Mononuclear cell (primary cell): ENCODE data around the gene GPR55. TPM values are rescaled to one million over a fixed set of nuclear protein-coding genes. Genes with fewer than 3 reads are reported as not detected.

Experiments
- H3K27me3 ChIP-seq: 2 replicates; pipeline ENCODE4 v1.6.0; 2011; ENCODE audit warnings: low read length, control low read depth; ENCODE audit not compliant: insufficient read depth
- H3K4me1 ChIP-seq: 2 replicates; pipeline ENCODE4 v1.5.1; 2011; ENCODE audit warnings: mild to moderate bottlenecking, low read length, control low read depth; ENCODE audit not compliant: insufficient read depth
- H3K4me3 ChIP-seq: 2 replicates; pipeline ENCODE4 v1.5.1; 2011; ENCODE audit warnings: mild to moderate bottlenecking, low read length, moderate library complexity
- H3K9me3 ChIP-seq: 2 replicates; pipeline ENCODE4 v1.5.1; 2011; ENCODE audit warnings: low read depth, mild to moderate bottlenecking, control low read depth, low read length
- total RNA-seq: library from RNA; depleted of rRNA; stranded (reverse); fragments of >200 nt; gene quantifications from one replicate; pipeline ENCODE4 v1.2.3, GENCODE V29; 2012

Gene GPR55
- total RNA-seq, 1 donor: 1.2 TPM

DNA sequence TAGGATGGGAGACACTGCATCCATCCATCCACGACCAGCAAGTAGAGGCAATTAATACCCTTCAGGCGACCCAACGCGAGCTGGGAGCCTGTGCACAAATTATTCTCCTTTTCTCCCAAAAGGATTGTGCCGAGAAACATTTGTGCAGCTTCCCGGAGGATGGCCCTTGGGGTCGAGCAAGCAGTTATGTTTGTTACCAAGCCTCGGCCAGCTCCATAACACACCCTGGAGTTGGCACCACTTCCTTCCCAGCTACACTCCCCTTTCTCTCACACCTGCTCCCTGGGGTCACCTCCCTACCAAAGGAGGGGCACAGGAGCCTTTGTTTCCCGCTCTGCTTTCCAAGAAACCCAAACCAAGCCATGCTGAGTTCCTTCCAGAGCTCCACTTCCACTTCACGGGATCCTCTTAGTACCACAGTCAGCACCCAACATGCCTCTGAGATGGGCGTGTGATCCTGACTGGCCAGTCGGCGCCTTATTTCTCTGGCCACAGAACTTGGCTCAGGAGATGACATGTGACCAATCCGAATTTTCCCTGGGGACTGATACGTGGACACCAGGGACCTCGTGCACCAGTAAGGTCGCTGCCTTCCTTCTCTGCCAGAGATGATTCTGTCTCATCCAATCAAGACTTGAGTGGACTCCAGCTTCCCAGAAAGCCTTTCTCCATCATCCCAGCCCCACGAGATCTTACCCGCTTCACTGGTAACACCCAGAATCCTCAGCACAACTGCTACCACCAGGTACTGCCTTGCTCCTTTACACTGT lies 28.5 kb downstream of the GPR55 start:
- Histone ChIP-seq H3K4me3 (no peak overlapping the region), H3K9me3 (no peaks in the 10 kb centered on the region), H3K4me1 (peaks cover 33% of the 10 kb centered on the region), H3K27me3 (no peaks in the 10 kb centered on the region)

DNA sequence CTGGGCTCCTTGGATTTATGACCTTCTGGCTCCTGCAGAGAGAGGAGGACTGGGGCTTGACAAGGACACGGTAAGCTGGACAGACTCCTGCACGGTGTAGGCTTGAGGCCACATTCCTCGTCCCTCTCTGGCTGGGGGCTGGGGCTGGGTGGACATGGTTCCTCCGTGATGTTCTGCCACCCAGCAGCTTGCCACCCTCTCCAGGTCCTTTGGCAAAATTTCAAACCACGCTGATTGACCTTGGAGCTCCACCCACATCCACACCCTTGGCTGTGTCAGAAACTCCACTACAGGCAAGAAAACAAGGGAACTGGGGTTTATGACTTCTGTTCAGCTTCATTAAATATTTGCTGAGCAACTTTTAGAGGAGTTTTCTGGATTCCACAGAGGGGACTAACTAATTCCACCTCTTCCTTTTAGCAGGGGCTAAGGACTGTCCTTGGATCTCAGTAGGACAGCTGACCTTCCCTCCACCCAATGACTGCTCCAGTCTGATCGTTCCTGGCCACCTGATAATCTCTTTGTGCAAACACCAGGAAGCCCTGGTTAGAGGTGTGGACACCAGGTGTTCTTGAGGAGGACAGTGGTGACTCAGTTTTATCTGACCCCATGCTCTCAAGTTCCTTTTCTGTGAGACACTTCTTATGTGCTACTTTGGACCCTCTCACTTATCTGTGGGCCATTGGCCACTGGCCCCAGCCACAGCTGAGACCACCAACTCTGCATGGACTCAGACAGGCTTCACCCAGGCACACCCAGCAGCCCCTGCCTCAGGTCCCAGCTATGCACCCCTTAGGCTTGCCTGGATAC lies 29.3 kb downstream of the GPR55 start:
- no peak overlapping the region for H3K4me3 ChIP-seq
- H3K9me3 ChIP-seq: no peaks in the 10 kb centered on the region
- H3K4me1 ChIP-seq: peaks cover 33% of the 10 kb centered on the region
- H3K27me3 ChIP-seq: no peaks in the 10 kb centered on the region

DNA sequence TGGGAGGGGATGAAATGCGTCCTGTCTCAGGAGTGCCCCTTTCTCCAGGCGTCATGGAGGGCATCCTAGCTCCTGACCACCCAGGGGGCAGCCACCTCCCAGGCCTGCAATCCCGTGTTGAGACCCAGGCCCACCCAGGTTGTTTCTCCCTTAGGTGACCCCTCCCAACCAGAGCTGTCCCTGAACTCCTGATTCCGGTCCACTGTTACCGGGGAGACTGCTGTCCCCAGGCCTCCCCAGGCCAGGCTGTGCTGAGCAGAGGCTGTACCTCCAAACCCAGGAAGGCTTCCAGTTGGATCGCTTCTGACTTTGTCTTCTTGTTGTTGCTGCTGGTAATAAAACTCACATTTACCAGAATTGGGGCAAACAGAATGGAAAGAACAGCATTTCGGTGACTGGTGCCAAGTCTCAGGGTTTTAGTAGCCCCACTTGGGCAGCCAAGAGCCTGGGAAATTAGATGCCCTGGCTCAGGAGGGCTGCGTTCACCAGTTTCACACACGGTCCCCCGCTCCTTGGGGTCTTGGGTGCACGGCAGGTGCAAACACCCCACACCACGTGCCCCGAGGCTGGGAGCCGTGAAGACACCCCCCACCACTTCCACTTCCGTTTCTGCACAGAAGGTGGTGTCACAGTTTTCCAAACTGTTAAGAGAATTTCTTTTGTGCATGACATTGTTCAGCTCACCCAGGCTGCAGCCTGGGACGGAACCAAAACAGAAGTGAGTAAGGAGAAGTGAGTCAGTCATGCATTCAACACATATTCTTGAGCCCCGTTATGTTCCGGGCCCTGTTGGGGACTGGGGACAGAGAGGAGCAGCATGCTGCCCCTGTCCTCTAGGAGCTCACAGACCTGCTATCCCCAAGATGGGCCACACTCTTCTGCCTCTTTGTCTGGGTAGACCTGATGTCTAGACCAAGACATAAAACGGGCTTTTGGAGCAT lies 30.9 kb downstream of the GPR55 start:
- no peaks in the 10 kb centered on the region for H3K9me3 ChIP-seq
- H3K4me1 ChIP-seq: peaks cover 33% of the 10 kb centered on the region
- no peaks in the 10 kb centered on the region for H3K27me3 ChIP-seq
- no peak overlapping the region for H3K4me3 ChIP-seq

DNA sequence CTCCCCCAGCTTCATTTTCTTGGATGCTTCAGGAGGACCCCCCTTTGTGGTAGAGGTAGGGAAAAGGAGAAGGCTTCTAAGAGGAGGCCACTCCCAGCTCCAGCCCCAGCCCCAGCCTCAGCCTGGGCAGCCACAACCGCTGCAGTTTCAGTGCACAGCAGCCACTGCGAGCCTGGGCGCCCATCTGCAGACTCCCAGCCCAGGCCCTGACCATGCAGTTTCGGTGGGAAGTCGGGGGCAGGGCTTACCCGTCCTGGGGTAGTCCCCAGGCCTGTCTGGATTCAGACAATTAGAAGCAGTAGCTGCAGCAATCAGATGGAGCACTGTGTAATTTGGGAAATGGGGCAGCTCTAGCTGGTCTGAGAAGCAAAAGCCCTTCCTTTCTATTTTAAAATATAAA lies 31.7 kb downstream of the GPR55 start:
- no peaks in the 10 kb centered on the region for H3K27me3 ChIP-seq
- H3K9me3 ChIP-seq: no peaks in the 10 kb centered on the region
- H3K4me3 ChIP-seq: no peak overlapping the region
- H3K4me1 ChIP-seq: peaks cover 33% of the 10 kb centered on the region

DNA sequence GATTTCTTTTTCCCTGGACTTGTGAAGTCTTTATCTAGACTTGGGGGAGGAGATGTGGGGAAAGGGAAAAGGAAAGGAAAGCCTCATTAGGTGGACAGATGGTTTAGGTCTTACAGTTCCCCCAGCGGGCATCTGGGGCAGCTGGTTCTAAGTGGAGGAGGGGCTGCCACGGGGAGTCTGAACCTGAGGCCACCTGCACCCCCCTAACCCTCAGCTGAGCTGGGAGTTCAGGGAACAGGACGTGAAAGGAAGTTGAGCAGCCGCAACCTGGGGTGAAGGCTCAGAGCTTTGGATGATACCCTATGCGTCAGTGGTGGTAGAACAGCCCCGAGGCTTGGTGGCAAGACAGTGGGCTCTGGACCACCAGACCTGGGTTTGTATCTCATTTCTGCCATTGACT lies 33.5 kb downstream of the GPR55 start:
- H3K4me1 ChIP-seq: peaks cover 33% of the 10 kb centered on the region
- no peak overlapping the region for H3K4me3 ChIP-seq
- no peaks in the 10 kb centered on the region for H3K27me3 ChIP-seq
- H3K9me3 ChIP-seq: no peaks in the 10 kb centered on the region

DNA sequence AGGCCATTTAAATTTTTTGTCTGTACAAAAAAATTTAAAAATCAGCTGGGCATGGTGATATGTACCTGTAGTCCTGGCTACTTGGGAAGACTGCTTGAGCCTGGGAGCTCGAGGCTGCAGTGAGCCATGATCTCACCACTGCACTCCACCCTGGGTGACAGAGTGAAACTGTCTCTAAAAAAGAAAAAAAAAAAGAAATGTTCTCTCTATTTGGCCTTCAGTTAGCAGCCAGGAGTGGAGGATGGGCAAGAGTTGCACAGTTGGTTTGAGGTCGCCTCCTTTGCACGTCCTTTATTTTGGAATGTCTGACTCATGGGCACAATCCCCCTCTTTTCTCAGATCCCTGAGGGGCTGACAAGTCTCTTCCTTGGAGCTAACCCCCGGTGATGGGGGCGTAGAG lies 34.0 kb downstream of the GPR55 start:
- Histone ChIP-seq H3K27me3 (no peaks in the 10 kb centered on the region), H3K4me1 (peaks cover 32% of the 10 kb centered on the region), H3K9me3 (no peaks in the 10 kb centered on the region), H3K4me3 (no peak overlapping the region)

DNA sequence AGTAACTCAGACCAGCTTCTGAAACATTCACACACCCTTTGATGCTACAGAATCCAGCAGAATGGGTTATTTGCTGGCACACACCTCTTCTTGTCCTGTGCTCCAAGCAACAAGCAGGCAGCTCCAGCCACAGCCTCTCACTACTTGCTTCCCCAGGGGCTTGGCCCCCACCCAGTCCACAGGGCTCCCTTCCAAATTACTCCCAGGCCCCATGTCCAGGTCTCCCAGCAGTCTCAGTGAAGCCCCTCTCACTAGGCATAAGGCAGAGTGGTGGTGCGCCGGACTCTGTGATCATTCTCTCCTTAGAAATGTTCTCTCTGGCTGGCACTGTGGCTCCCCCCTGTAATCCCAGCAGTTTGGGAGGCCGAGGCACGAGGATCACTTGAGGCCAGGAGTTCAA lies 34.4 kb downstream of the GPR55 start:
- Histone ChIP-seq H3K27me3 (no peaks in the 10 kb centered on the region), H3K4me1 (peaks cover 28% of the 10 kb centered on the region), H3K4me3 (no peak overlapping the region), H3K9me3 (no peaks in the 10 kb centered on the region)

DNA sequence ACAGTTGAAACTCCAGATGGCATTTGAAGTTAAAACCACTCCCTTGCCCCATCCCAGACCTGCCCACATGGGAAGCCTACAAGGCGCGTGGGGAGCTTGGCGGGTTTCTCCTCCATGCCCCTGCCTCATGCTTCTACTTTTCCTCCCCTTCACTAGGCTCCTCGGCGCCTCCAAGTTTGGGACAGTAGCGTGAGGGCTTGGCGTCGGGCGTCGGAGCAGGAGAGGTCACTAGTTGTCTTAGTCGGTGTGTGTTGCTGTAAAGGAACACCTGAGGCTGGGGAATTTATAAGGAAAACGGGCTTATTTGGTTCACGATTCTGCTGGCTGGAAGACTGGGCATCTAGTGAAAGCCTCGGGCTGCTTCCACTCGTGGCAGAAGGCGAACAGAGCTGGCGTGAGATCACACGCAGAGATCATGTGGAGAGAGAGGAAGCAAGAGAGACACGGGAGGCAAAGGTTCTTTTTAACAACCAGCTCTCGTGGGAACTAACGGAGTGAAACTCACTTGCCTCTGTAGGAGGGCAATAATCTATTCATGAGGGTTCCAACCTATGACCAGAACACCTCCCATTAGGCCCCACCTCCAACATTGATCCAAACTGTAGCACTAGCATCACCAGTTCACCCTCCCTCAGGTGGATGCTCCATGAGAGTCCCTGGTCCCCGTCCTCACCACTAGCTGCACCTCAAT lies 35.0 kb downstream of the GPR55 start:
- no peak overlapping the region for H3K4me3 ChIP-seq
- no peaks in the 10 kb centered on the region for H3K9me3 ChIP-seq
- no peaks in the 10 kb centered on the region for H3K27me3 ChIP-seq
- peaks cover 23% of the 10 kb centered on the region for H3K4me1 ChIP-seq

DNA sequence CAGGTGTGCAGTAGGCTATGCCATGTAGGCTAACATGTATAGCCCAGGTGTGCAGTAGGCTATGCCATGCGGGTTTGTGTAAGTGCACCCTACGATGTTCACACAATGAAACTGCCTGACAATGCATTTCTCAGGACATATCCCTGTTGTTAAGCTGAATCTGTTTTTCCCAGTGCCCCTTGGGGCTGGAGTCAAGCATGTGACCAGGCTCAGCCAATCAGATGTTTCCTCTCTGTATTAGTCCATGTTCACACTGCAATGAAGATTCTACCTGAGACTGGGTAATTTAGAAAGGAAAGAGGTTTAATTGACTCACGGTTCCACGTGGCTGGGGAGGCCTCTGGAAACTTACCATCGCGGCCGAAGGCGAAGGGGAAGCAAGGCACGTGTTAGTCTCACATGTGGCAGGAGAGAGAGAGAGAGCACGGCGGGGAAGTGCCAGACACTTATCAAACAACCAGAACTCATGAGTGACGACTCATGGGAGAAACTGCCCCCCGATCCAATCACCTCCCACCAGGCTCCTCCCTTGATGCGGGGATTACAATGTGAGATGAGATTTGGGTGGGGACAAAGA lies 36.1 kb downstream of the GPR55 start:
- H3K9me3 ChIP-seq: no peaks in the 10 kb centered on the region
- H3K4me3 ChIP-seq: no peak overlapping the region
- H3K4me1 ChIP-seq: peaks cover 11% of the 10 kb centered on the region

DNA sequence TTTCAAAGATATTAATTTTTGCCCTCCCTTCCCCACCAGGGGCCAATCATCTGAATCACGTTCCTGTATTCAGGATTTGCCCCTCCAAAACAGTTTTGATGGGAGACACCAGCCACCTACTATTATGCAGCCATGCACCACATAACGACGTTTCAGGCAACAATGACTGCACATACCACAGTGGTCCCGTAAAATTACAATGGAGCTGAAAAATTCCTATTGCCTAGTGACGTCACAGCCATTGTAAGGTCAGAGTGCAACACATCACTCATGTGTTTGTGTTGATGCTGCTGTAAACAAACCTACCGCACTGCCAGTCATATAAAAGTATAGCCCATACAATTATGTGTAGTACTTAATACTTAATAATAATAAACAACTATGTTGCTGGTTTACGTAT lies 37.7 kb downstream of the GPR55 start:
- no peaks in the 10 kb centered on the region for H3K27me3 ChIP-seq
- no peaks in the 10 kb centered on the region for H3K4me1 ChIP-seq
- no peak overlapping the region for H3K4me3 ChIP-seq
- H3K9me3 ChIP-seq: no peaks in the 10 kb centered on the region

More for the DNA sequence above, 36.1 kb downstream of the GPR55 start:
- H3K27me3 ChIP-seq: no peaks in the 10 kb centered on the region

DNA sequence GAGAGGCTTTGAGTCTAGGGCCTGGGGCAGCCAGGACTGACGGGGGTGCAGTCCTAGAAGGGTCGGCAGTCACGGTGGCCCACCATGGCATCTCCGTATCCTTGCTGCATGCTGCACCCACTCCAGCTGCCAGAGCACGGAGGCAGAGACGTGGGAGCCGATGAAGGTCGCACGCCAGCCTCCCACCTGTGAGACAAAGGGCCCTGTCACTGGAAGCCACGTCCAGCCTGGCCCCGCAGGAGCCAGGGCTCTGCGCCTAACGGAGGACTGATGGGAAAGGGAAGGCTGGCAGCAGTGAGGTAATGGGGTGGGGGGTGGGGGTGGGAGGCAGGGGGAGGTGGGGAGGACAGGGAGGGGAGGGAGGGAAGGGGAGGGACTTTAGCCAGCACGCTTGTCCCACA lies 38.4 kb downstream of the GPR55 start:
- Histone ChIP-seq H3K9me3 (no peaks in the 10 kb centered on the region), H3K27me3 (no peaks in the 10 kb centered on the region), H3K4me3 (no peak overlapping the region), H3K4me1 (no peaks in the 10 kb centered on the region)

DNA sequence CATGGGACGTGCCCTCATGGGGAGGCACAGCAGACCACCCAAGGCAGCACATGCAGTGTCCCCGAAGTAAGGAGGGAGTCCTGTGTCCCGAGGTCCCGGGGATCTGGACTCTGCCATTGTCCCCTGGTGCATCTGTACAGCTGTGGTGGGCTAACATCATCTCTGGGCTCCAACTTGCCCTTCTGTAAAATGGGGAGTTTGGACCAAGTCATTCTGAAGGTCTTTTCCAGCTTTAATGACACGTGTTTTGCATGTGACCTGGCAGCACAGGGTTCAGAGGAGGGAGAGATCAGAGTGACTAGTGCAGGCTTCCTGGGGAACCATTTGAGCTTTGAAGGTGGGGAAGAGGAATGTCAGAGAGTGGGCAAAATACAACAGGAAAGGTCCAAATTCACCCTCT lies 38.8 kb downstream of the GPR55 start:
- Histone ChIP-seq H3K4me3 (no peak overlapping the region), H3K4me1 (no peaks in the 10 kb centered on the region), H3K9me3 (no peaks in the 10 kb centered on the region), H3K27me3 (no peaks in the 10 kb centered on the region)

DNA sequence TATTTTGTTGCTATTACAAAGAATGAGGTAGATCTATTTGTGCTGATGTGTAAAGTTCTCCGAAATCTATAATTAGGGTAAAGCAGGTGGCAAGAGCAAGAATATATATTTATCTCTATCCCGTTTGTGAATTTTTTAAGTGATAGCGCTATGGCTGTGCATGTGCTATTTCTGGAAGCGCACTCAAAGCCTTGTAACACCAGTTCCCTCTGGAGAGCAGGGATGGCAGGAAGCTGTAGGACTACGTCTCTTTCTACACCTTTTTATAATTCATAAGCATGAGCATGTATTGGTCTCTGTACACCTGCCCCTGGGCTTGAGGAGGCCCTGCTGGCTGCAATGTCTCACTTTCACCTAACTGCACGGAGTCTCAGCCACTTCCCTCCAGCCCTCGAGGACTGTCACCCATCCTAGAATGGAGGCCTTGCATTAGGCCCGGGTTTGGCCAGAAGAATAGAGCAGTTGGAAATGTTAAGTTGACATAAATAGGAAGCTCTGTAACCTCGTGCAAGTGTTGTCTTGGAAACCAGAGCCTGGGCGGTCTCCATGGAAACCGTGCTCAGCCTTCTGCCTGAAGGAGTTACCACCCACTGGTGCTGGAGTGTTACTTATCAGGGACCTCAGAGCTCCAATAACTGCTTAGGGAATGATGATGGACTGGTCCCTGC lies 39.4 kb downstream of the GPR55 start:
- Histone ChIP-seq H3K9me3 (no peaks in the 10 kb centered on the region), H3K27me3 (no peaks in the 10 kb centered on the region), H3K4me3 (no peak overlapping the region), H3K4me1 (no peaks in the 10 kb centered on the region)

DNA sequence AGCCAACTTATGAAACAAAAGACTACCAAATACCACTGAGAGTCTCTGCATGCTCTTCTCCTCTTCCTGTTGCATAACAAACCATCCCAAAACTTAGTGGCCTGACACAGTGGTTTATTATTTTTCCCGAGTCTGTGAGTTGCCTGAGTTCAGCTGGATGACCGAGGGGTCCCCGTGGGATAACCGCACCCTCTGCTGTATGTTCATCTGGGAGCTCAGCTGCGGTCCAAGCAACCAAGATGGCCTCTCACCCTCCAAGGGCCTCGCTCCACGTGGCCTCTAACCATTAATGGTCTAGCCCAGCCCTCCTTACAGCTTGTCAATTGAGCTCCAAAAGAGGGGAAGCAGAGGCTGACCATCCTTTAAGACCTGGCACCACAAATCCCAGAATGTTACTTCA lies 43.2 kb downstream of the GPR55 start:
- Histone ChIP-seq H3K4me3 (no peak overlapping the region), H3K9me3 (no peaks in the 10 kb centered on the region), H3K27me3 (no peaks in the 10 kb centered on the region), H3K4me1 (peaks cover 20% of the 10 kb centered on the region)
